Measurements from ENCODE around the gene BCL2. TPM values are rescaled to one million over a fixed set of nuclear protein-coding genes. Genes with fewer than 3 reads are reported as not detected.

The BCL2 gene
- total RNA-seq, 1 experiment from 2014 or later: 2.5 TPM

DNA sequence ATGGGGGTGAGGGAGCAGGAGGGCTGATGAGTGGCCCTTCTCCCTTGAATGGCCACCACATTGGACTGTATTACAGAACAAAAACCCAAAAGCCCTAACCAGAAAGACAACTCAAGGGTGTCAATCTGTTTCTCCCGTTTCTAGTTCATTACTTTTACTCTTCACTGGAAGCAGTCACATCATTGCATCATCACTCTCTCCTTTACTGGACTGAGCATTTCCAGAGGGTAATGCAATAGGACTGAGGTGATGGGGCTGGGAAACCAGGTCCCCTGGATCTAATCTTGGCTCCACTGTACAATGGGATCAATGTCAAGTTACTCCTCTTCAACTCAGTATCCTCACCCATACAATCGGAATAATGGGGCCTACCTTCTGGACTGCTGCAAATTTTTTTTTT lies 56.1 kb downstream of the BCL2 start:
- Histone ChIP-seq H3K9me2 (ENCODE audit: insufficient read depth) (no peaks in the 10 kb centered on the region), H3K36me3 (ENCODE audit: control insufficient read depth in 1 of 2, insufficient read depth in 2 of 2, low read length in 2 of 2) (no peaks in the 10 kb centered on the region), H3K27me3 (ENCODE audit: insufficient read depth, low read length) (0 out of 2 replicates have a peak, but pooled peaks cover 2% of the 10 kb centered on the region), H4K20me1 (ENCODE audit: insufficient read depth) (no peaks in the 10 kb centered on the region), H3K9me3 (ENCODE audit: control insufficient read depth in 1 of 2, insufficient read depth in 1 of 2, low read depth in 1 of 2, low read length in 2 of 2) (no peaks in the 10 kb centered on the region), H2AFZ (ENCODE audit: low read depth, low read length, poor library complexity, severe bottlenecking) (no peak overlapping the region), H3K27ac (ENCODE audit: low read depth, low read length) (no peak overlapping the region), H3K4me1 (ENCODE audit: control insufficient read depth in 1 of 2, insufficient read depth in 2 of 2, low read length in 2 of 2) (no peaks in the 10 kb centered on the region), H3K79me2 (ENCODE audit: insufficient read depth, low read length) (no peaks in the 10 kb centered on the region), H3K4me3 (replicated peaks in 1 of 2; ENCODE audit: low read depth in 1 of 2, low read length in 2 of 2) (no peak overlapping the region), H3K4me2 (ENCODE audit: low read length) (no peak overlapping the region), H3K9ac (ENCODE audit: low read length) (no peak overlapping the region)
- BruUV-seq (replicated peaks): no TSS peak
- TF ChIP-seq POLR2AphosphoS5 (IDR thresholded peaks at IDR 0.05; ENCODE audit: low read depth, low read length) (no peak), ZFX (IDR thresholded peaks at IDR 0.05) (no peak), RAD21 (IDR thresholded peaks at IDR 0.05; ENCODE audit: low read depth) (no peak), JUND (IDR thresholded peaks at IDR 0.05) (no peak), ZNF274 (IDR thresholded peaks at IDR 0.05; ENCODE audit: low read depth, low read length) (no peak), SP1 (IDR thresholded peaks at IDR 0.05; ENCODE audit: low read depth) (no peak), EZH2phosphoT487 (IDR thresholded peaks at IDR 0.05; ENCODE audit: borderline replicate concordance) (no peak), CBX3 (IDR thresholded peaks at IDR 0.05; ENCODE audit: low read depth) (no peak), SIN3A (IDR thresholded peaks at IDR 0.05; ENCODE audit: low read depth) (no peak), TCF7L2 (IDR thresholded peaks at IDR 0.05; ENCODE audit: borderline replicate concordance, extremely low read depth, insufficient read depth, insufficient read length) (no peak), YY1 (IDR thresholded peaks at IDR 0.05; ENCODE audit: extremely low read depth, insufficient replicate concordance, low read depth, low read length) (no peak), POLR2A (IDR thresholded peaks at IDR 0.05; ENCODE audit: borderline replicate concordance, extremely low read depth, insufficient read depth, insufficient read length) (no peak), SRF (IDR thresholded peaks at IDR 0.05; ENCODE audit: low read depth) (no peak), CEBPB (IDR thresholded peaks at IDR 0.05; ENCODE audit: low read depth) (no peak), EGR1 (IDR thresholded peaks at IDR 0.05; ENCODE audit: low read depth) (no peak)
- TF ChIP-seq, protein P1, sequence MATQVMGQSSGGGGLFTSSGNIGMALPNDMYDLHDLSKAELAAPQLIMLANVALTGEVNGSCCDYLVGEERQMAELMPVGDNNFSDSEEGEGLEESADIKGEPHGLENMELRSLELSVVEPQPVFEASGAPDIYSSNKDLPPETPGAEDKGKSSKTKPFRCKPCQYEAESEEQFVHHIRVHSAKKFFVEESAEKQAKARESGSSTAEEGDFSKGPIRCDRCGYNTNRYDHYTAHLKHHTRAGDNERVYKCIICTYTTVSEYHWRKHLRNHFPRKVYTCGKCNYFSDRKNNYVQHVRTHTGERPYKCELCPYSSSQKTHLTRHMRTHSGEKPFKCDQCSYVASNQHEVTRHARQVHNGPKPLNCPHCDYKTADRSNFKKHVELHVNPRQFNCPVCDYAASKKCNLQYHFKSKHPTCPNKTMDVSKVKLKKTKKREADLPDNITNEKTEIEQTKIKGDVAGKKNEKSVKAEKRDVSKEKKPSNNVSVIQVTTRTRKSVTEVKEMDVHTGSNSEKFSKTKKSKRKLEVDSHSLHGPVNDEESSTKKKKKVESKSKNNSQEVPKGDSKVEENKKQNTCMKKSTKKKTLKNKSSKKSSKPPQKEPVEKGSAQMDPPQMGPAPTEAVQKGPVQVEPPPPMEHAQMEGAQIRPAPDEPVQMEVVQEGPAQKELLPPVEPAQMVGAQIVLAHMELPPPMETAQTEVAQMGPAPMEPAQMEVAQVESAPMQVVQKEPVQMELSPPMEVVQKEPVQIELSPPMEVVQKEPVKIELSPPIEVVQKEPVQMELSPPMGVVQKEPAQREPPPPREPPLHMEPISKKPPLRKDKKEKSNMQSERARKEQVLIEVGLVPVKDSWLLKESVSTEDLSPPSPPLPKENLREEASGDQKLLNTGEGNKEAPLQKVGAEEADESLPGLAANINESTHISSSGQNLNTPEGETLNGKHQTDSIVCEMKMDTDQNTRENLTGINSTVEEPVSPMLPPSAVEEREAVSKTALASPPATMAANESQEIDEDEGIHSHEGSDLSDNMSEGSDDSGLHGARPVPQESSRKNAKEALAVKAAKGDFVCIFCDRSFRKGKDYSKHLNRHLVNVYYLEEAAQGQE (IDR thresholded peaks at IDR 0.05; ENCODE audit: low read depth): no peak
- TF ChIP-seq, protein P2, sequence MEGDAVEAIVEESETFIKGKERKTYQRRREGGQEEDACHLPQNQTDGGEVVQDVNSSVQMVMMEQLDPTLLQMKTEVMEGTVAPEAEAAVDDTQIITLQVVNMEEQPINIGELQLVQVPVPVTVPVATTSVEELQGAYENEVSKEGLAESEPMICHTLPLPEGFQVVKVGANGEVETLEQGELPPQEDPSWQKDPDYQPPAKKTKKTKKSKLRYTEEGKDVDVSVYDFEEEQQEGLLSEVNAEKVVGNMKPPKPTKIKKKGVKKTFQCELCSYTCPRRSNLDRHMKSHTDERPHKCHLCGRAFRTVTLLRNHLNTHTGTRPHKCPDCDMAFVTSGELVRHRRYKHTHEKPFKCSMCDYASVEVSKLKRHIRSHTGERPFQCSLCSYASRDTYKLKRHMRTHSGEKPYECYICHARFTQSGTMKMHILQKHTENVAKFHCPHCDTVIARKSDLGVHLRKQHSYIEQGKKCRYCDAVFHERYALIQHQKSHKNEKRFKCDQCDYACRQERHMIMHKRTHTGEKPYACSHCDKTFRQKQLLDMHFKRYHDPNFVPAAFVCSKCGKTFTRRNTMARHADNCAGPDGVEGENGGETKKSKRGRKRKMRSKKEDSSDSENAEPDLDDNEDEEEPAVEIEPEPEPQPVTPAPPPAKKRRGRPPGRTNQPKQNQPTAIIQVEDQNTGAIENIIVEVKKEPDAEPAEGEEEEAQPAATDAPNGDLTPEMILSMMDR (IDR thresholded peaks at IDR 0.05 in 2 of 3, conservative IDR thresholded peaks at IDR 0.05 in 1 of 3; ENCODE audit: borderline replicate concordance in 1 of 3, insufficient read depth in 1 of 3, low read depth in 2 of 3, low read length in 2 of 3): no peak
- TF ChIP-seq, protein P3, sequence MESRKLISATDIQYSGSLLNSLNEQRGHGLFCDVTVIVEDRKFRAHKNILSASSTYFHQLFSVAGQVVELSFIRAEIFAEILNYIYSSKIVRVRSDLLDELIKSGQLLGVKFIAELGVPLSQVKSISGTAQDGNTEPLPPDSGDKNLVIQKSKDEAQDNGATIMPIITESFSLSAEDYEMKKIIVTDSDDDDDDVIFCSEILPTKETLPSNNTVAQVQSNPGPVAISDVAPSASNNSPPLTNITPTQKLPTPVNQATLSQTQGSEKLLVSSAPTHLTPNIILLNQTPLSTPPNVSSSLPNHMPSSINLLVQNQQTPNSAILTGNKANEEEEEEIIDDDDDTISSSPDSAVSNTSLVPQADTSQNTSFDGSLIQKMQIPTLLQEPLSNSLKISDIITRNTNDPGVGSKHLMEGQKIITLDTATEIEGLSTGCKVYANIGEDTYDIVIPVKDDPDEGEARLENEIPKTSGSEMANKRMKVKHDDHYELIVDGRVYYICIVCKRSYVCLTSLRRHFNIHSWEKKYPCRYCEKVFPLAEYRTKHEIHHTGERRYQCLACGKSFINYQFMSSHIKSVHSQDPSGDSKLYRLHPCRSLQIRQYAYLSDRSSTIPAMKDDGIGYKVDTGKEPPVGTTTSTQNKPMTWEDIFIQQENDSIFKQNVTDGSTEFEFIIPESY (IDR thresholded peaks at IDR 0.05; ENCODE audit: extremely low read depth, insufficient replicate concordance, low read length): no peak
- RAD21 ChIA-PET (ENCODE audit: low non-redundant PET in 1 of 2, low total read pairs in 2 of 2, uncharacterized antibody in 2 of 2, unreplicated experiment in 2 of 2): no interaction called here
- DNase-seq (ENCODE audit: low read depth, low spot score): no peak
- CTCF ChIA-PET: no interaction called here
- POLR2A ChIA-PET: no interaction called here
- no peak for ATAC-seq
- intact Hi-C loops (cut with micrococcal nuclease): no loop called here
